Prostate gland (tissue), 2 donors: Measurements from ENCODE around the gene NRCAM. TPM values are rescaled to one million over a fixed set of nuclear protein-coding genes. Genes with fewer than 3 reads are reported as not detected.

Source experiments
- DNase-seq: peaks from one replicate; pipeline ENCODE4 v3.0.0-alpha.2; 2019; ENCODE audit warnings: low spot score
- H3K27ac ChIP-seq, 2 donors: fragments of 200-600 bp; sonication (generic); 2 replicates each; pipeline ENCODE4 v1.5.1; 2017 to 2019
- H3K27me3 ChIP-seq: fragments of 200-600 bp; sonication (generic); replicated peaks from 2 replicates; pipeline ENCODE4 v1.5.1; 2019; ENCODE audit not compliant: insufficient read depth
- H3K36me3 ChIP-seq, 2 donors: fragments of 200-600 bp; sonication (generic); 1 replicate in 1 of 2; 2 replicates in 1 of 2; pipeline versions ENCODE4 v1.5.1 to v1.8.1; 2017 to 2019
- H3K4me1 ChIP-seq: fragments of 200-600 bp; sonication (generic); replicated peaks from 2 replicates; pipeline ENCODE4 v1.5.1; 2019
- H3K4me3 ChIP-seq, 2 donors: fragments of 200-600 bp; sonication (generic); 2 replicates each; pipeline ENCODE4 v1.5.1; 2017 to 2019
- H3K9me3 ChIP-seq: fragments of 200-600 bp; sonication (generic); 2 replicates; pipeline ENCODE4 v1.5.1; 2017
- CTCF ChIP-seq, 4 experiments: fragments of 200-600 bp in 2 of 4; fragments of 450-650 bp in 2 of 4; sonication (generic) in 2 of 4; IDR thresholded peaks; 1 replicate in 3 of 4; 2 replicates in 1 of 4; pipeline ENCODE4 v1.5.1; 2016 to 2019; ENCODE audit warnings: antibody characterized with exemption in 4 of 4, mild to moderate bottlenecking in 2 of 4, moderate library complexity in 2 of 4
- POLR2A ChIP-seq: fragments of 450-650 bp; IDR thresholded peaks from one replicate; pipeline ENCODE4 v1.6.1; 2016; ENCODE audit warnings: antibody characterized with exemption, mild to moderate bottlenecking
- POLR2AphosphoS5 ChIP-seq: sonication (generic); formaldehyde crosslinking; IDR thresholded peaks from one replicate; pipeline ENCODE4 v1.6.1; 2017; ENCODE audit warnings: antibody characterized with exemption
- WGBS: methylation state at CpG from one replicate; pipeline ENCODE4 v1.1.5; 2018; 5-methylcytosine and 5-hydroxymethylcytosine counted together
- intact Hi-C: fragments of 100-400 bp; cut with DNase I; formaldehyde crosslinking; loops from one replicate; pipeline ENCODE4 v1.14.2; 2022
- total RNA-seq, 2 donors: library from RNA; depleted of rRNA; stranded (reverse); fragments of >200 nt; gene quantifications; one replicate each; pipeline ENCODE4 v1.1.0, GENCODE V29; 2016

Gene NRCAM
- total RNA-seq, 2 donors from 2014 or later = 1.1 to 3.1 TPM

- no peaks in the 10 kb centered on the region for H3K36me3 ChIP-seq
- no peak overlapping the region for H3K27ac ChIP-seq
- no peaks in the 10 kb centered on the region for H3K9me3 ChIP-seq
- no peak for DNase-seq
- no peaks in the 10 kb centered on the region for H3K4me1 ChIP-seq
- intact Hi-C loops = no loop called here
- no peaks in the 10 kb centered on the region for H3K27me3 ChIP-seq
- 16% methylated on average over 7 of the region's 7 CpGs for WGBS
- TF ChIP-seq CTCF (IDR thresholded peaks at IDR 0.05) (no peak), POLR2A (no peak), POLR2AphosphoS5 (no peak)
- no peak overlapping the region for H3K4me3 ChIP-seq
Observed at GRCh38 chr7:108167460-108167859, 288.8 kb downstream of the NRCAM start.

GRCh38 chr7:108166687-108167086 lies 289.5 kb downstream of the NRCAM start:
- Histone ChIP-seq H3K27ac (no peak overlapping the region), H3K9me3 (no peaks in the 10 kb centered on the region), H3K4me1 (no peaks in the 10 kb centered on the region), H3K36me3 (no peaks in the 10 kb centered on the region), H3K27me3 (no peaks in the 10 kb centered on the region), H3K4me3 (no peak overlapping the region)
- intact Hi-C loops = no loop called here
- no peak for DNase-seq
- WGBS = 89% methylated on average over 5 of the region's 5 CpGs
- TF ChIP-seq POLR2A = no peak
- no peak for TF ChIP-seq POLR2AphosphoS5
- no peak for TF ChIP-seq CTCF (IDR thresholded peaks at IDR 0.05)

GRCh38 chr7:108165723-108166122 lies 290.5 kb downstream of the NRCAM start:
- DNase-seq = no peak
- H3K4me1 ChIP-seq = no peaks in the 10 kb centered on the region
- 89% methylated on average over 2 of the region's 2 CpGs for WGBS
- no peaks in the 10 kb centered on the region for H3K36me3 ChIP-seq
- no peak overlapping the region for H3K27ac ChIP-seq
- no peak for TF ChIP-seq CTCF (IDR thresholded peaks at IDR 0.05)
- no peak for TF ChIP-seq POLR2AphosphoS5
- no peak for TF ChIP-seq POLR2A
- intact Hi-C loops = no loop called here
- H3K27me3 ChIP-seq = no peaks in the 10 kb centered on the region
- H3K9me3 ChIP-seq = no peaks in the 10 kb centered on the region
- H3K4me3 ChIP-seq = no peak overlapping the region

- Histone ChIP-seq H3K9me3 (no peaks in the 10 kb centered on the region), H3K27ac (no peak overlapping the region), H3K36me3 (no peaks in the 10 kb centered on the region), H3K4me3 (no peak overlapping the region), H3K27me3 (no peaks in the 10 kb centered on the region), H3K4me1 (no peaks in the 10 kb centered on the region)
- no peak for TF ChIP-seq POLR2AphosphoS5
- TF ChIP-seq POLR2A = no peak
- TF ChIP-seq CTCF (IDR thresholded peaks at IDR 0.05) = no peak
- no peak for DNase-seq
- intact Hi-C loops = no loop called here
- 74% methylated on average over 6 of the region's 6 CpGs for WGBS
Observed at GRCh38 chr7:108164946-108165345, 291.3 kb downstream of the NRCAM start.

GRCh38 chr7:108164342-108164741 lies 291.9 kb downstream of the NRCAM start:
- Histone ChIP-seq H3K36me3 (no peaks in the 10 kb centered on the region), H3K4me1 (no peaks in the 10 kb centered on the region), H3K9me3 (no peaks in the 10 kb centered on the region), H3K27me3 (no peaks in the 10 kb centered on the region), H3K4me3 (no peak overlapping the region), H3K27ac (no peak overlapping the region)
- intact Hi-C loops = no loop called here
- no peak for DNase-seq
- 80% methylated on average over 6 of the region's 6 CpGs for WGBS
- no peak for TF ChIP-seq POLR2AphosphoS5
- no peak for TF ChIP-seq POLR2A
- TF ChIP-seq CTCF (IDR thresholded peaks at IDR 0.05) = no peak
